GM12878 (cell line): ENCODE data around the gene SLC24A4. TPM values are rescaled to one million over a fixed set of nuclear protein-coding genes. Genes with fewer than 3 reads are reported as not detected.
A peak's percentile ranks its signal among the peaks of the same experiment; 100 is the strongest.

Experiments
- ATAC-seq: fragments of 200-7000 bp; cut with Tn5 transposase; 3 replicates; pipeline ENCODE4 v1.9.1; 2020; ENCODE audit warnings: mild to moderate bottlenecking, moderate library complexity
- BruUV-seq: library from RNA; stranded (reverse); fragments of 400-500 nt; replicated peaks from 2 replicates; lab custom pipeline; 2021; lab: Mats Ljungman, UMichigan
- CTCF ChIA-PET: fragments of 300-600 bp; sonication (Branson Sonifier 250); formaldehyde crosslinking; extraction: SDS; loops from one replicate; lab custom pipeline; 2021; ENCODE audit warnings: inconsistent platforms; lab: Yijun Ruan, JAX
- POLR2A ChIA-PET: fragments of 350-600 bp; formaldehyde crosslinking; extraction: SDS; loops from one replicate; lab custom pipeline; 2021; ENCODE audit warnings: inconsistent platforms; lab: Charles Lee
- RAD21 ChIA-PET: fragments of 300-600 bp; sonication (Branson Sonifier 250); formaldehyde crosslinking; loops from one replicate; lab custom pipeline; 2023; ENCODE audit warnings: antibody characterized with exemption; ENCODE audit not compliant: unreplicated experiment; lab: Charles Lee
- SMC1A ChIA-PET: fragments of 300-600 bp; sonication (Branson Sonifier 250); formaldehyde crosslinking; loops from one replicate; lab custom pipeline; 2023; ENCODE audit not compliant: unreplicated experiment, uncharacterized antibody; lab: Charles Lee
- DNase-seq: peaks from one replicate; pipeline ENCODE4 v3.0.0-alpha.2; 2011; ENCODE audit warnings: low read depth, low spot score
- FAIRE-seq: peaks from 3 replicates; lab custom pipeline; 2011; peaks lifted over from hg19 to GRCh38; lab: Jason Lieb, UNC
- H2AFZ ChIP-seq: 2 replicates; pipeline ENCODE4 v1.6.0; 2011; ENCODE audit warnings: low read depth, low read length, control low read depth; ENCODE audit not compliant: control insufficient read depth
- H3K27ac ChIP-seq: 2 replicates; pipeline ENCODE4 v1.5.1; 2011; ENCODE audit warnings: control low read depth; ENCODE audit not compliant: control insufficient read depth, insufficient read depth
- H3K27me3 ChIP-seq, 2 experiments: replicated peaks in 1 of 2; 2 replicates each; pipeline versions ENCODE4 v1.6.0 to v1.6.1; 2011; ENCODE audit warnings: low read length in 1 of 2; ENCODE audit not compliant: control insufficient read depth in 2 of 2, insufficient read depth in 2 of 2
- H3K36me3 ChIP-seq, 2 experiments: 2 replicates each; pipeline ENCODE4 v1.5.1; 2011; ENCODE audit warnings: low read length in 1 of 2; ENCODE audit not compliant: control insufficient read depth in 2 of 2, insufficient read depth in 2 of 2
- H3K4me1 ChIP-seq: 2 replicates; pipeline ENCODE4 v1.6.1; 2011; ENCODE audit warnings: mild to moderate bottlenecking, low read length, moderate library complexity, mixed read lengths; ENCODE audit not compliant: control insufficient read depth, insufficient read depth
- H3K4me2 ChIP-seq: 2 replicates; pipeline ENCODE4 v1.6.0; 2011; ENCODE audit warnings: control low read depth; ENCODE audit not compliant: control insufficient read depth, insufficient read depth
- H3K4me3 ChIP-seq: fragments of 200-600 bp; sonication (generic); 2 replicates; pipeline ENCODE4 v1.5.1; 2016
- H3K79me2 ChIP-seq: 2 replicates; pipeline ENCODE4 v1.6.0; 2011; ENCODE audit warnings: low read length; ENCODE audit not compliant: control insufficient read depth, insufficient read depth
- H3K9ac ChIP-seq: 2 replicates; pipeline ENCODE4 v1.8.0; 2011; ENCODE audit warnings: low read length, control low read depth, mixed read lengths; ENCODE audit not compliant: control insufficient read depth, insufficient read depth
- H3K9me3 ChIP-seq: replicated peaks from 3 replicates; pipeline ENCODE4 v1.5.1; 2011; ENCODE audit warnings: mild to moderate bottlenecking, low read length; ENCODE audit not compliant: control insufficient read depth, insufficient read depth
- H4K20me1 ChIP-seq: 2 replicates; pipeline ENCODE4 v1.6.0; 2011; ENCODE audit not compliant: control insufficient read depth, insufficient read depth
- EZH2 ChIP-seq: IDR thresholded peaks from 2 replicates; pipeline ENCODE4 v1.6.1; 2012; ENCODE audit warnings: low read depth, mild to moderate bottlenecking, control low read depth, inconsistent platforms, low read length, borderline replicate concordance; ENCODE audit not compliant: control insufficient read depth
- KDM1A ChIP-seq: fragments of 200-600 bp; sonication (generic); IDR thresholded peaks from 2 replicates; pipeline ENCODE4 v1.6.1; 2016; ENCODE audit warnings: borderline replicate concordance
- ZBED1 ChIP-seq: IDR thresholded peaks from 2 replicates; pipeline ENCODE4 v1.6.1; 2016; ENCODE audit warnings: borderline replicate concordance
- WGBS: methylation state at CpG from one replicate; pipeline ENCODE4 v1.1.6; 2016; ENCODE audit warnings: low lambda C conversion rate; ENCODE audit not compliant: insufficient replicate concordance, insufficient coverage; ENCODE audit errors: missing lambda C conversion rate; 5-methylcytosine and 5-hydroxymethylcytosine counted together
- in situ Hi-C: fragments of 300-500 bp; cut with MboI; formaldehyde crosslinking; loops from 9 replicates; pipeline ENCODE4 v1.14.3; 2018; ENCODE audit warnings: mixed read lengths
- intact Hi-C: fragments of 100-400 bp; cut with micrococcal nuclease; formaldehyde crosslinking; loops from one replicate; pipeline ENCODE4 v1.14.2; 2022; ENCODE audit not compliant: unreplicated experiment
- polyA plus RNA-seq, 11 experiments: library from polyadenylated mRNA; depleted of rRNA in 4 of 11; unstranded in 6 of 11; stranded (reverse) in 5 of 11; fragments of >200 nt; fragmentation: Nextera tagmentation in 4 of 11; fragmentation: Illumina TruSeq in 1 of 11; extraction: Ambion mirVana in 4 of 11; extraction: Trizol in 1 of 11; gene quantifications; 1 replicate in 1 of 11; 2 replicates in 10 of 11; pipeline versions ENCODE4 v1.2.1 to v1.2.3, GENCODE V29; 2011 to 2016; ENCODE audit warnings: inconsistent platforms in 2 of 11, missing spikeins in 2 of 11, low read depth in 1 of 11
- total RNA-seq, 4 experiments: library from RNA; depleted of rRNA in 3 of 4; stranded (reverse); fragments of >200 nt in 3 of 4; fragmentation: Illumina TruSeq in 1 of 4; extraction: Trizol in 1 of 4; gene quantifications; 2 replicates each; pipeline versions ENCODE4 v1.2.1 to v1.2.3, GENCODE V29; 2013 to 2021
- TF ChIP-seq, protein P1 (sequence below): fragments of 450-650 bp; IDR thresholded peaks from 2 replicates; pipeline ENCODE4 v1.6.1; 2016; ENCODE audit warnings: mild to moderate bottlenecking

Gene SLC24A4
- total and polyA plus RNA-seq, 10 of the 15 experiments (the other 5 are each of a cell fraction or from before 2014, with no cell fraction given) = under 0.01 to 0.46 (median 0.04) TPM; not detected in 5

DNA sequence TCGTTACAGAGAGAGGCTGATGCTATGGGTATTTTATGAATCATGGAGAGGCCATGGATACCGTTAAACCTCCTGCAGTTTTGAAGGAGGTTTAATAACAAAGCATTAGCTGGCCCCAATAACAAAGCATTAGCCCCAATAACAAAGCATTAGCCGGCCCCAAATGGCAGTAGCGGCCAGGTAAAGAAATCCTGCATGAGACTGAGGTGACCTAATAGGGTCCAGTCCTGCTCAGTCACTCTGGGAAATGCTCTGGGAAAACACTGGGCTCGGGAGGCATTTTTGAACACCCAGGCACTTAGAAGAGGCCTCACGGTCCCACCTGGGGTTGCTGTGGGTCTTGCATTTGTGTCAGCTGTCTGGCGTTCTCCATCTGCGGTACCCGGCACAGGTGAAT, 189.8 kb downstream of the SLC24A4 start:
- H2AFZ ChIP-seq = peak overlapping the region; percentile 77
- peaks cover 8% of the 10 kb centered on the region; the same call in 1 of the 2 replicates for H3K79me2 ChIP-seq
- no peaks in the 10 kb centered on the region for H3K36me3 ChIP-seq
- no peaks in the 10 kb centered on the region for H4K20me1 ChIP-seq
- ChIA-PET SMC1A (interaction anchor here (1.0 kb wide), 1 partner anchor 9 kb away, joined by 3 read pairs; no protein-coding TSS in a partner anchor), RAD21 (interaction anchor here (0.8 kb wide), 1 partner anchor 64 kb away, joined by 3 read pairs; no protein-coding TSS in a partner anchor), CTCF (no interaction called here), POLR2A (interaction anchor here (1.2 kb wide), 1 partner anchor 37 kb away, joined by 3 read pairs; no protein-coding TSS in a partner anchor)
- H3K4me3 ChIP-seq = peak overlapping the region; percentile 40; the same call in 1 of the 2 replicates
- H3K27me3 ChIP-seq = no peaks in the 10 kb centered on the region; a peak in 1 of 4 replicates
- TF ChIP-seq EZH2 = no peak
- no peak for TF ChIP-seq KDM1A
- TF ChIP-seq ZBED1 = no peak
- TF ChIP-seq, protein P1, sequence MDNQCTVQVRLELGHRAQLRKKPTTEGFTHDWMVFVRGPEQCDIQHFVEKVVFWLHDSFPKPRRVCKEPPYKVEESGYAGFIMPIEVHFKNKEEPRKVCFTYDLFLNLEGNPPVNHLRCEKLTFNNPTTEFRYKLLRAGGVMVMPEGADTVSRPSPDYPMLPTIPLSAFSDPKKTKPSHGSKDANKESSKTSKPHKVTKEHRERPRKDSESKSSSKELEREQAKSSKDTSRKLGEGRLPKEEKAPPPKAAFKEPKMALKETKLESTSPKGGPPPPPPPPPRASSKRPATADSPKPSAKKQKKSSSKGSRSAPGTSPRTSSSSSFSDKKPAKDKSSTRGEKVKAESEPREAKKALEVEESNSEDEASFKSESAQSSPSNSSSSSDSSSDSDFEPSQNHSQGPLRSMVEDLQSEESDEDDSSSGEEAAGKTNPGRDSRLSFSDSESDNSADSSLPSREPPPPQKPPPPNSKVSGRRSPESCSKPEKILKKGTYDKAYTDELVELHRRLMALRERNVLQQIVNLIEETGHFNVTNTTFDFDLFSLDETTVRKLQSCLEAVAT = peak; percentile 53; the same call in 1 of the 2 replicates
- peak overlapping the region; percentile 43 for H3K4me2 ChIP-seq
- peaks cover 10% of the 10 kb centered on the region for H3K4me1 ChIP-seq
- in situ Hi-C loops = no loop called here
- no peak for DNase-seq
- intact Hi-C loops = loop anchor here (5.0 kb wide), 1 partner anchor 74 kb away; no protein-coding TSS in a partner anchor
- no peak overlapping the region for H3K9ac ChIP-seq
- BruUV-seq = no TSS peak
- no peak for FAIRE-seq
- no peak for ATAC-seq
- no peak overlapping the region; the same call in 1 of the 2 replicates for H3K27ac ChIP-seq
- H3K9me3 ChIP-seq = no peaks in the 10 kb centered on the region
- whole genome bisulfite sequencing = 80% methylated on average over 9 of the region's 9 CpGs
